ENCODE measurements around the gene TAF4B.

GRCh38 chr18:26309281-26309680 is 83.0 kb downstream of the TAF4B start:
- TF ChIP-seq TBL1XR1 (IDR thresholded peaks at IDR 0.05; ENCODE audit: low read depth, low read length) (no peak), EZH2 (IDR thresholded peaks at IDR 0.05; ENCODE audit: borderline replicate concordance, control insufficient read depth, low read depth, low read length) (no peak), MLLT1 (IDR thresholded peaks at IDR 0.05) (no peak), CTCF (IDR thresholded peaks at IDR 0.05 in 2 of 3, conservative IDR thresholded peaks at IDR 0.05 in 1 of 3; ENCODE audit: control insufficient read depth in 2 of 3, extremely low read depth in 1 of 3, insufficient read depth in 1 of 3, low read depth in 3 of 3, low read length in 3 of 3) (no peak)

All from GM12878 (cell line).